ENCODE measurements around the gene MCHR1. TPM values are rescaled to one million over a fixed set of nuclear protein-coding genes. Genes with fewer than 3 reads are reported as not detected.
A peak's percentile ranks its signal among the peaks of the same experiment; 100 is the strongest.

Gene MCHR1
- total RNA-seq, 1 experiment from 2014 or later, result not detected

GRCh38 chr22:40685406-40685805 is 6.1 kb downstream of the MCHR1 start:
- H3K9me3 ChIP-seq (replicated peaks), result no peaks in the 10 kb centered on the region
- no peak for DNase-seq (ENCODE audit: low read depth in 1 of 2, low spot score in 2 of 2)
- H3K36me3 ChIP-seq, result no peaks in the 10 kb centered on the region
- H3K27me3 ChIP-seq (replicated peaks), result no peaks in the 10 kb centered on the region
- H3K27ac ChIP-seq, result no peak overlapping the region
- H3K4me3 ChIP-seq, result no peak overlapping the region
- H3K4me1 ChIP-seq (replicated peaks), result peaks cover 6% of the 10 kb centered on the region

- H3K9me3 ChIP-seq (replicated peaks), result no peaks in the 10 kb centered on the region
- H3K36me3 ChIP-seq, result no peaks in the 10 kb centered on the region
- H3K27me3 ChIP-seq (replicated peaks), result no peaks in the 10 kb centered on the region
- H3K4me1 ChIP-seq (replicated peaks), result peaks cover 2% of the 10 kb centered on the region
- no peak overlapping the region for H3K27ac ChIP-seq
- H3K4me3 ChIP-seq, result no peak overlapping the region
- DNase-seq (ENCODE audit: low read depth in 1 of 2, low spot score in 2 of 2), result no peak
These were observed 8.4 kb downstream of the MCHR1 start for GRCh38 chr22:40687706-40688105.

GRCh38 chr22:40690370-40690769 is 11.1 kb downstream of the MCHR1 start:
- Histone ChIP-seq H3K36me3 (no peaks in the 10 kb centered on the region), H3K4me1 (replicated peaks) (no peaks in the 10 kb centered on the region), H3K27me3 (replicated peaks) (no peaks in the 10 kb centered on the region), H3K27ac (no peak overlapping the region), H3K4me3 (no peak overlapping the region), H3K9me3 (replicated peaks) (no peaks in the 10 kb centered on the region)
- DNase-seq (ENCODE audit: low read depth in 1 of 2, low spot score in 2 of 2), result no peak

GRCh38 chr22:40691532-40691931 is 12.2 kb downstream of the MCHR1 start:
- H3K4me1 ChIP-seq (replicated peaks), result no peaks in the 10 kb centered on the region
- H3K9me3 ChIP-seq (replicated peaks), result no peaks in the 10 kb centered on the region
- H3K27ac ChIP-seq, result no peak overlapping the region
- no peak for DNase-seq (ENCODE audit: low read depth in 1 of 2, low spot score in 2 of 2)
- no peaks in the 10 kb centered on the region for H3K36me3 ChIP-seq
- H3K4me3 ChIP-seq, result no peak overlapping the region
- no peaks in the 10 kb centered on the region for H3K27me3 ChIP-seq (replicated peaks)

- H3K9me3 ChIP-seq (replicated peaks), result no peaks in the 10 kb centered on the region
- H3K36me3 ChIP-seq, result no peaks in the 10 kb centered on the region
- H3K27ac ChIP-seq, result no peak overlapping the region
- no peak overlapping the region for H3K4me3 ChIP-seq
- H3K4me1 ChIP-seq (replicated peaks), result no peaks in the 10 kb centered on the region
- no peak for DNase-seq (ENCODE audit: low read depth in 1 of 2, low spot score in 2 of 2)
- no peaks in the 10 kb centered on the region for H3K27me3 ChIP-seq (replicated peaks)
These were observed 15.1 kb downstream of the MCHR1 start for GRCh38 chr22:40694411-40694810.

GRCh38 chr22:40701274-40701673 is 22.0 kb downstream of the MCHR1 start:
- Histone ChIP-seq H3K27ac (no peak overlapping the region), H3K9me3 (replicated peaks) (no peaks in the 10 kb centered on the region), H3K27me3 (replicated peaks) (no peaks in the 10 kb centered on the region), H3K36me3 (no peaks in the 10 kb centered on the region), H3K4me3 (no peak overlapping the region), H3K4me1 (replicated peaks) (peaks cover 15% of the 10 kb centered on the region)
- DNase-seq (ENCODE audit: low read depth in 1 of 2, low spot score in 2 of 2), result no peak

- Histone ChIP-seq H3K36me3 (no peaks in the 10 kb centered on the region), H3K27ac (peak overlapping the region; percentile 16; the same call in 1 of the 2 replicates), H3K4me1 (replicated peaks) (peaks cover 15% of the 10 kb centered on the region)
These were observed 23.9 kb downstream of the MCHR1 start for GRCh38 chr22:40703174-40703573.

GRCh38 chr22:40703736-40704135 is 24.5 kb downstream of the MCHR1 start:
- Histone ChIP-seq H3K27ac (peak overlapping the region; percentile 16; the same call in 1 of the 2 replicates), H3K36me3 (no peaks in the 10 kb centered on the region), H3K27me3 (replicated peaks) (no peaks in the 10 kb centered on the region), H3K4me3 (no peak overlapping the region), H3K4me1 (replicated peaks) (peaks cover 15% of the 10 kb centered on the region), H3K9me3 (replicated peaks) (peaks cover 10% of the 10 kb centered on the region)
- peak in 1 of 2 experiments; percentile 33 for DNase-seq (ENCODE audit: low read depth in 1 of 2, low spot score in 2 of 2)

More at GRCh38 chr22:40703174-40703573, 23.9 kb downstream of the MCHR1 start:
- Histone ChIP-seq H3K4me3 (no peak overlapping the region), H3K9me3 (replicated peaks) (peaks cover 10% of the 10 kb centered on the region), H3K27me3 (replicated peaks) (no peaks in the 10 kb centered on the region)
- no peak for DNase-seq (ENCODE audit: low read depth in 1 of 2, low spot score in 2 of 2)

- no peak overlapping the region for H3K4me3 ChIP-seq
- H3K27ac ChIP-seq, result no peak overlapping the region
- H3K36me3 ChIP-seq, result no peaks in the 10 kb centered on the region
- DNase-seq (ENCODE audit: low read depth in 1 of 2, low spot score in 2 of 2), result no peak
- peaks cover 10% of the 10 kb centered on the region for H3K9me3 ChIP-seq (replicated peaks)
- H3K27me3 ChIP-seq (replicated peaks), result no peaks in the 10 kb centered on the region
- peaks cover 19% of the 10 kb centered on the region for H3K4me1 ChIP-seq (replicated peaks)
These were observed 26.8 kb downstream of the MCHR1 start for GRCh38 chr22:40705918-40706682.

GRCh38 chr22:40707154-40707553 is 27.9 kb downstream of the MCHR1 start:
- Histone ChIP-seq H3K27me3 (replicated peaks) (no peaks in the 10 kb centered on the region), H3K4me1 (replicated peaks) (peaks cover 28% of the 10 kb centered on the region), H3K9me3 (replicated peaks) (peaks cover 10% of the 10 kb centered on the region), H3K36me3 (no peaks in the 10 kb centered on the region), H3K27ac (no peak overlapping the region), H3K4me3 (no peak overlapping the region)
- no peak for DNase-seq (ENCODE audit: low read depth in 1 of 2, low spot score in 2 of 2)

GRCh38 chr22:40708177-40708576 is 28.9 kb downstream of the MCHR1 start:
- no peak overlapping the region for H3K27ac ChIP-seq
- no peaks in the 10 kb centered on the region for H3K36me3 ChIP-seq
- H3K27me3 ChIP-seq (replicated peaks), result no peaks in the 10 kb centered on the region
- peaks cover 10% of the 10 kb centered on the region for H3K9me3 ChIP-seq (replicated peaks)
- no peak for DNase-seq (ENCODE audit: low read depth in 1 of 2, low spot score in 2 of 2)
- H3K4me3 ChIP-seq, result no peak overlapping the region
- H3K4me1 ChIP-seq (replicated peaks), result peaks cover 27% of the 10 kb centered on the region

- Histone ChIP-seq H3K4me1 (replicated peaks) (peaks cover 21% of the 10 kb centered on the region), H3K27ac (no peak overlapping the region), H3K27me3 (replicated peaks) (no peaks in the 10 kb centered on the region), H3K36me3 (no peaks in the 10 kb centered on the region), H3K9me3 (replicated peaks) (peaks cover 10% of the 10 kb centered on the region), H3K4me3 (no peak overlapping the region)
- no peak for DNase-seq (ENCODE audit: low read depth in 1 of 2, low spot score in 2 of 2)
These were observed 30.6 kb downstream of the MCHR1 start for GRCh38 chr22:40709752-40710413.

GRCh38 chr22:40712311-40712710 is 33.0 kb downstream of the MCHR1 start:
- no peak for DNase-seq (ENCODE audit: low read depth in 1 of 2, low spot score in 2 of 2)
- H3K36me3 ChIP-seq, result no peaks in the 10 kb centered on the region
- peaks cover 21% of the 10 kb centered on the region for H3K4me1 ChIP-seq (replicated peaks)
- H3K27me3 ChIP-seq (replicated peaks), result no peaks in the 10 kb centered on the region
- H3K4me3 ChIP-seq, result no peak overlapping the region
- H3K9me3 ChIP-seq (replicated peaks), result peaks cover 4% of the 10 kb centered on the region
- H3K27ac ChIP-seq, result no peak overlapping the region

GRCh38 chr22:40714499-40715337 is 35.4 kb downstream of the MCHR1 start:
- Histone ChIP-seq H3K9me3 (replicated peaks) (no peaks in the 10 kb centered on the region), H3K27me3 (replicated peaks) (no peaks in the 10 kb centered on the region)

More at GRCh38 chr22:40714499-40715337, 35.4 kb downstream of the MCHR1 start:
- no peak overlapping the region for H3K4me3 ChIP-seq
- no peak for DNase-seq (ENCODE audit: low read depth in 1 of 2, low spot score in 2 of 2)
- H3K36me3 ChIP-seq, result no peaks in the 10 kb centered on the region
- H3K4me1 ChIP-seq (replicated peaks), result peaks cover 21% of the 10 kb centered on the region
- H3K27ac ChIP-seq, result no peak overlapping the region

All from SJSA1 (cell line).